Measurements from ENCODE around the gene MYO1F.
"Not testable (repeated sequence)": the region's sequence is repeated elsewhere in the genome, so short reads cannot be mapped to it uniquely, and the experiment has no call there.

Gene MYO1F

DNA sequence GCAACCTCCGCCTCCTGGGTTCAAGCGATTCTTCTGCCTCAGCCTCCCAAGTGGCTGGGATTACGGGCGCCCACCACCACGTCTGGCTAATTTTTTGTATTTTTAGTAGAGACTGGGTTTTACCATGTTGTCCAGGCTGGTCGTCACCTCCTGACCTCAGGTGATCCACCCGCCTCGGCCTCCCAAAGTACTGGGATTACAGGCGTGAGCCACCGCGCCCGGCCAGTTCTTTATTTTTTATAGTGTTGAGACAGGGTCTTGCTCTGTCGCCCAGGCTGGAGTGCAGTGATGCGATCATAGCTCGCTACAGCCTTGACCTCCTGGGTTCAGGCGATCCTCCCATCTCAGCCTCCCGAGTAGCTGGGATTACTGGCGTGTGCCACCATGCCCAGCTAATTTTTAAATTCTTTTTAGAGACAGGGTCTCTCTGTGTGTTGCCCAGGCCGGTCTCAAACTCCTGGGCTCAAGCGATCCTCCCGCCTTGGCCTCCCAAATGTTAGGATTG lies 62.7 kb downstream of the MYO1F start:
- not testable (repeated sequence) for DNase-seq

DNA sequence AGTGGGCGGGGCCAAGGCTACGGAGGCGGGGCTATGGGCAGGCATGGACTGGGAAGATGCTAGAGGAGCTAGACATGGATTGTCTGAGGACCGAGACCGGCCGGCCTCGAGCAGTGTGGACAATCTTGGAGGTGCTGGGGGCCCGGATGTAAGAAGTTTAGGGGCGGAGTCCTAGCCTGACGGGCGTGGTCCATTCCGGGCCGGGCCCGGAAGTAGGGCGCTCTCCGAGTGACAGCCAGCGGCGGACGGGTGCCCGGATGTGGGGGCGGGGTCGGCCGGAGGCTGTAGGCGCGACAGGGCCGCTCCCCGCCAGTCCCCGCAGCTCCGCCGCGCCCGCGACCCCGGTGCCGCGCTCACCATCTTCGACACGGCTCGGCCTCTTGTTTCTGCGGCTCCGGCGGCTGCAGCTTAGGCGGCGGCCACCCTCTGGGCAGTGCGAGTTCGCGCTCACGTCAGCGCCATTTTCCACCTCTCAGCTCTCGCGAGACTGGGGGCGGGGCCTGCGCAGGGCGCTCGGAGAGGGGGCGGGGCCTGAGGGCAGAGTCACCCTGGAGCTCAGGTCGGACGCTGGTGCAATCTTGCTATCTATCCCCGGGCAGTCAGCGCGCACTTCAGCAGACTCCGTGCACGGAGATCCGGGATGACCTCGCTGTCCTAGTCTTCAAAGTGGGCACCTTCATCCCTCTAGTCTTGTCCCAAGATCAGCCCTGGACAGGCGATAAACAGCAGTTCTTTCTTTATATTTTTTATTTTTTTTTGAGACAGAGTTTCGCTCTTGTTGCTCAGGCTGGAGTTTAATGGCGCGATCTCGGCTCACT lies 63.3 kb downstream of the MYO1F start, which contains the start of gene ZNF414:
TSS of gene ZNF414 (minus strand) at position 481 of the 818 bp plus-strand sequence. CDS start at position 360, 121 bp downstream.
- peak; percentile 97 for DNase-seq

DNA sequence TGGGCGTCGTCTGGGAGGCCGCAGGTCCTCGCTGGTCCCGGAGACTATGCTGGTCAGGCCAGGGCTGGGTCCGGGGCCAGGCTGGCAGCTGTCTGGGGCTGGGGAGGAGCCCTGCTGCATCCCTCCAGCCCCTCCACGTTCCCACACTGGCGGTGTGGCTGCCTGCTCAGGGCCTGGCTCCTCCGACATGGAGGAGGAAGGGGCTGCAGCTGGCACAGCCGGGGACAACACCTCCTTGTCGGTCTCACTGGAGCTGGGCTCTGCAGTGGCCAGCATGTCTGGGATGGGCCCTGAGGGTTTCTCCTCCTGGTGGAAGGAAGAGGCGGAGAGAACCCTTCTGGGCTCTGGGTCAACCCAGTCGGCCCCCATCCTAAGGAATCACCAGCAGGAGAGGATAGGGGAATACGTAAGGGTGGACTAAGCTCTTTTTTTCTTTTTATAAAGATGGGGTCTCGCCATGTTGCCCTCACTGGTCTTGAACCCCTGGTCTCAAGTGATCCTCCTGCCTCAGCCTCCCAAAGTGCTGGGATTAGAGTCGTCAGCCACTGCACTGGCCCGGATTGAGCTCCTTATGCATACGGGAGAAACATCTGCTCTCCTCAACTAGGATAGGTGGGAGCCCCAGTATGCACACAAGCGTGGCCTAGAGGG lies 64.1 kb downstream of the MYO1F start:
- no peak for DNase-seq

- DNase-seq = no peak
These were observed 64.9 kb downstream of the MYO1F start for GRCh38 chr19:8512115-8512967.

DNA sequence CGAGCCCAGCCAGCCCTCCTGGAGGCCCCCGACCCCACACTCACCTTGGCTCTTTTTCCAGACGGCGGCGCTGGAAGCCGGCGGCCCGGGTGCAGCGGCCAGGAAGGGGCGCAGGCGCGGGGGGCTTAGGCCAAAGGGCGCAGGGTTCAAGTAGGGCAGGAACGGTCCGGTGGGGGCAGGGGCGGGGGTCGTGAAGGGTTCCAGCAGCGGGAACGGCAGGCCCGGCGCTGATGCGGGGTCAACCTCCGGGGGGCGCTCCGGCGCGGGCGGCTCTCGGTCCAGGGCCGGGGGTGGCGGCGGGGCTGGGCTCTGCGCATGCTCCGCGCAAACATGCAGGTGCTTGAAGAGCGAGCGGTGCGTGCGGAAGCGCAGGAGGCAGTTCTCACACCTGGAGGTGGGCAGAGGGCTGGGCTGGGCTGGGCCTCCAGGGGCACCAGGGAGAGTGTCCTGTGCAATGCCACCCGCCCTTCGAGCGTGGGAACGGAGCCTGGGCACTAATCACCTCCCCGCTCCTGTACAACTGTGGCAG lies 65.6 kb downstream of the MYO1F start:
- DNase-seq = no peak

GRCh38 chr19:8510589-8511115 lies 66.6 kb downstream of the MYO1F start:
- DNase-seq = no peak

DNA sequence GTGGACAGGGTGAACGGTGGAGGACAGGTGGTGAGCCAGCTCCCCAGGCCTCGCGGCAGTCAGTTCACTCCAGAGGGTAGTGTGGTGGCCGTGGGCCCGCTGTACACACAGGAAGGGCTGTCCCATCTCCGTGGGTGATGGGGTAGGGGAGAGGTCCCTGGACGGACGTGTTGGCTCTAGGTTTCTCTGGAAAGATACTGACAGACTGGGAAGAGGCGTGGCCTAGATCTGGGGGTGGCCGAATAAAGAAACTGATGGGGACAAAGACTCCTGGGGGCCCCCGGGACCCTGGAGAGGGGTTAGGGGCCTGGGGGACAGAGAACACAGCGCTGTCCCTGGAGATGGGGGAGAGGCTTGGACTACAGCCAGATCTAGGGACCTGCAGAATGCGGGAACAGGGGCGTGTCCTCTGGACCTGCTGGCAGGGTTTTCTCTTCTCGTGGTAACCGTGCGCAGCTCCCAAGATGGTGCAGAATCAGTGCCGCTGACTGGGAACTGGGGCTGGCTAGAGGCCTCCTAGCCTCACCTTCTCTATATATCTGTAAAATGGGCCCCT lies 70.8 kb downstream of the MYO1F start:
- no peak for DNase-seq

DNA sequence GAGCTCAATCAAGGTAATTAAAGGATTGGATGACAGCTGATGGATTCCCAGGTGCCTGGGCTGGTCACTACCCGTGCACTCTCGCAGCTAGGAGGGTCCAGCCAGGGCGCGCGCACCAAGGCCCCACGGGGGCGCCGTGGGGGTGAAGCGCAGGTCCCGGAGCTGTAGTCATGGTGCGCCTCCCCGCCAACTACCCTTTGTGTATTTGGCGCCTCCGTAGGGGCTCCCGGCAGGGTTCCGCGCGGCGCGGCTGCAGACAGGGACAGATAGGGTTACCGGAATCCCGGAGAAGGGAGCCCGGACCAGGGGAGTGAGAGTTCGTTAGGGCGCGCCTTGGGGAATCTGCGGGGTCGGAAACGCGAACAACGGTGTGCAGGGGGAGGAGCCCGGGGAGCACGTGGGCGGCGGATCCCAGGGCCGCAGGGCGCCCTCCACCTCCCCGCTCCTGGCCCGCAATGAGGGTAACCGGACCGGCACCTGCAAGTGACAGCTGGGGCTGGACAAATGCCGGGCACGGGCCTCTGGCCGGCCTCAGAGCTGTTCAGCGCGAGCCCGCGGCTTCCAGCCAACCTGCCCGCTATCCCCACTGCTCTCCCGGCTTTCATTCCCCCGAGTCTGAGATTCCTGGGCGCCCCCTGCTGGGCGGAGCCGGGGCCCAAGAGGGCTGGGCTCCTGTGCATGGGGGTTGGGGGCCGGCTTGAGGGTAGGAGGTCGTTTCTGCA lies 71.4 kb downstream of the MYO1F start:
- peak; percentile 78 for DNase-seq

DNA sequence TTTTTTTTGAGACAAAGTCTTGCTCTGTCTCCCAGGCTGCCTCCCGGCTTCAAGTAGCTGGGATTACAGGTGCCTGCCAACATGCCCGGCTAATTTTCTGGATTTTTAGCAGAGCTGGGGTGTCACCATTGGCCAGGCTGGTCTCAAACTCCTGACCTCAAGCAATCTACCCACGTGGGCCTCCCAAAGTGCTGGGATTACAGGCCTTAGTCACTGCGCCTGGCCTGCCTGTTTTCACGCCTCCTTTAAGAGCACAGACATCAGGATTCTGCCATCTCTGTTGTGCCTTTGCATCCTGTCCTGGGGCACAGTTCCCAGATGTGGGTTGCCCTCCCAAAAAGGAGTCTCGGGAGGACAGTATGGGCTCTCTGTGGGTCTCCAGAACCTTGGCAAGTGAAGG lies 72.3 kb downstream of the MYO1F start:
- no peak for DNase-seq

DNA sequence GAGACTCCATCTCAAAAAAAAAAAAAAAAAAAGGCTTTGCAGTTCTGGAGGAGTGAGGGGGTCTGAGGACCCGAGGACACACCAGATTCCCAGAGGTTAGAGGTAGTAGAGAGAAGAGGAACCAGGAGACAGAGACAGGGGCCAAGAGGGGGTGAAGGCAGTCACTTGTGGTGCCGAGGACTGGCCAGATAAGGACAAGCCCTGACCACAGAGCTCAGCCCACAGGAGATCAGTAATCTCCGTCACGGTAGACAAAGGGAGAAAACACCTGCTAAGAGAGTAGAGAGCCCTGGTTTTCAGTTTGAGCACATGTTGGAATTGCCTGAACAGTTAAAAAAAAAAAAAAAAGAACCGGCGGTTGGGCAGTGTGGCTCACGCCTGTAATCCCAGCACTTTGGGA lies 73.1 kb downstream of the MYO1F start:
- no peak for DNase-seq

GRCh38 chr19:8503510-8503909 lies 73.7 kb downstream of the MYO1F start:
- no peak for DNase-seq

DNA sequence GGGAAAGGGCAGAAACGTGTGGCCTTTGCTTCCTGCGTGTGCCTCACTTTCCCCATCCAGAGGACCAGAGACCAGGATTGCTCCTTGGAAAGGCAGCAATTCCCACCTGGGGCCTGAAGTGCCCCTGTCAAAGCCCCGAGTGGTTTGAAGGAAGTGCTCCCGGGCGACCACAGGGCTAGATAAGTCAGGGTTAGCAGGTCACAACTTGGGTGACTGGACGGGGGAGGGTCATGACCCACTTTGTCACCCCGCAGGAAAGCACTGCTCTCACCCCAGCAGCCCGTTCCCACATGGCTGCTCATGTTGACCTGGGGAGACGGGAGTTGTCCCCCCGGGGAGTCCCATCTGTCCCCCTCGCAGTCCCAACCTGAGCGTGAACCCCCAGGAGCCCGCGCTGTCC lies 75.3 kb downstream of the MYO1F start:
- DNase-seq = no peak

- DNase-seq = no peak
These were observed 75.7 kb downstream of the MYO1F start for GRCh38 chr19:8501516-8501915.

DNA sequence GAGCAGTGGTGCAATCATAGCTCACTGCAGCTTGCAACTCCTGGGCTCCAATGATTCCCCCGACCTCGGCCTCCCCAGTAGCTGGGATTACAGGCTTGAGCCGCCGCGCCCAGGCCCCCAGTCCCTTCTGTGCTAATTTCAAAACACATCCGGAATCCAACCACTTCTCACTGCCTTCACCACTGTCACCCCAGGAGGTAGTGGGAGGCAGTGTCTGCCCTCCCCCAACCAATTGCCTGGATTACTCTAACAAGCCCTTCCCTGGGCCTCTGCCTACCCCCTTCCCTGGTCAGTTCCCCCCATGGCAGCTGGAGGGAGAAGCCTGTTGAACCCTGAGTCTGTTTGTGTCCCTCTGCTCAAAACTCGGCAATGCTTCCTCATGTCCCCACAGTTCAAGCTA lies 77.1 kb downstream of the MYO1F start:
- DNase-seq = no peak

GRCh38 chr19:8499048-8499833 lies 78.0 kb downstream of the MYO1F start:
- no peak for DNase-seq

- DNase-seq = no peak
These were observed 78.9 kb downstream of the MYO1F start for GRCh38 chr19:8498295-8498694.

DNA sequence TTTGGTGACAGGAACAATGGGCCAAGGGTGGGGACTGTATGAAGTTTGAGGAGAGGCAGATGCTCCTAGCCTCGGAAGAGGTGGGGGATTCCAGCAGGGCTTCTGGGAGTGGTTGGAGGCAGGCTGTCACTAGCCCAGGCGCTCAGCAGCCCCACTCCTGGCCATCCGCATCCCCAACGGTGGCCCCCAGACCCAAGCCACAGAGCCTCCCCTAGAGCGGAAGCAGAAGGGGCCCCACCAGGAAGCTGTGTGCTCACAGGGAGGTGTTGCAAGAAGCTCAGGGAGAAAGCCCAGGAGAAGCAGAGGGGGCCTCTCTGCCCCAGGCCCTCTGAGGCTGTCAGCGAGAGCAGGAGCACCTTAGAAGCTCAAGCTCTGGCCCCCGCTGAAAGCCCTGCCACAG lies 83.1 kb downstream of the MYO1F start:
- peak; percentile 47 for DNase-seq

GRCh38 chr19:8491574-8491973 lies 85.7 kb downstream of the MYO1F start:
- no peak for DNase-seq

DNA sequence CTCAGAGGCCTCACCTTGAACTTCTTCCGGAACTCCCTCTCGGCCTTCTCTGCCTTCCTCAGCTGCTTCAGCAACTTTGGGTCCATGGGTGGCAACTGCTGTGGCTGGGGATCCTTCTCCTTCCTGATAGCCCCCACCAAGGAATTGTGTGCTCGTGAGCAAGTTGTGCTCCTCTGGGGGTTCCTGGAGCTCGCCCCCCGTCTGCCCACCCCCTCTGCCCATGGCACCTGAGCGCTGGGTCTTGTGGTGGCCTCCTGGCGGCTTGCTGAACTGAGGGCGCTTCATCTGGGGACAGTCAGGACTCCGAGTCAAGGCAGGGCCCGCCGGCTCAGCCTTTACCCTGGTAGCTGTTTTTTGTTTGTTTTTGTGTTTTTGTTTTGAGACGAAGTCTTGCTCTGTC lies 86.4 kb downstream of the MYO1F start:
- no peak for DNase-seq

DNA sequence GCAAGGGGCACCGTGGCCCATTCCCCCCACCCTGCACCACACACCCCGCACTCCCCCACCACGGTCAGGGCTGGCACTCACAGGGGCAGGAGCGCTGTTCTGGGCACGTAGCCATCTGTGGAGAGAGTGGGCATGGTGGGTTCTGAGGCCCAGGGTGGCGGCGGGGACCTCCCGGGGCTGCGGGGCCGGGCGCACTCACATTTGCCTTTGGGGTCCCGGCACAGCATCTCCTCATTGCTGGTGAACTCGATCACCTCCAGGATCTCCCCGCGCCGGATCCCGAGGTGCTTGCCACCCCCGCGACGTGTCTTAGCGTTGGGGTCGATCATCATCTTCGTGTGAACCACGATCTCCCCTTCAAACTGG lies 86.9 kb downstream of the MYO1F start:
- no peak for DNase-seq

Measured in femur (tissue), 1 donor.